Measurements from ENCODE around the gene RORC.

DNA sequence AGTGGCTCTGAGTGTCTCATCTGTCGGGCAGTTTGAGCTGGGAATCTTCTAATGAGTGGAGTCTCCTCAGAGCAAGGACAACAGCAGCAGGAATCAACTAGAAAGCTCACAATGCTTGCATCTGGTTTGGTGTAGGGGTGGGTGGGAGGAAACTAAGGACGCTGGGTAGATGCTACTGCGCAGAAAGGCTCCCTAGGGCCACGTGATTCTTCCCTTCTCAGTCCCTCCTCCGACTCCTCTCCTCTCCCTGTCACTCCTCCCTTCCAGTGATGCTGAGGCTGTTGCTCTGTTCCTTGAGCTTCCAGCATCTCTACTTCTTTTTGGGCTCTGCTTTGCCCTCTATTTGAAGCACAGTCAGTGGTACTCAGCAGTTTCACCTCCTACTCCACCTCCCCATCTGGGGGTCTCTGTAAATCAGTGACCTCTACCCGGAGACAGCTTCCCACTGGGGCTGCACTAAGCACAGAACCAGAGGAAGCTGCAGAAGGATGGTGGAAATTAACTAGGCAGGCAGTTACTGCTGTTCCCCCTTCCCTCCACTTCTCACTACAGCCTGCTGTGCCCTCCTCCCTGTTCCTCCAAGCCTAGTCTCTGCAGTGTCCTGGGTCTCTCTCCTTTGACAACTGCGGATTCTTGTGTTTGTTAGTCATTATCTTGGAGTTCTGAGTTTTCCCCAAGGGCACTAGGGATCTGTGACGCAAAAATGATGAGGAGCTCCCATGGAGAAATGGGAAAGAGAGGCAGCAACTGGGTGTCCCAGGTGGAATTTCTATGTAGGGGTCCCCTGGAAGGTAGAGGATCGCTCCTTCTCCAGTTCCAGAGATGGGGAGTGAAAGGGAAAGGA lies 32.2 kb downstream of the RORC start:
- TF ChIP-seq, protein P1, sequence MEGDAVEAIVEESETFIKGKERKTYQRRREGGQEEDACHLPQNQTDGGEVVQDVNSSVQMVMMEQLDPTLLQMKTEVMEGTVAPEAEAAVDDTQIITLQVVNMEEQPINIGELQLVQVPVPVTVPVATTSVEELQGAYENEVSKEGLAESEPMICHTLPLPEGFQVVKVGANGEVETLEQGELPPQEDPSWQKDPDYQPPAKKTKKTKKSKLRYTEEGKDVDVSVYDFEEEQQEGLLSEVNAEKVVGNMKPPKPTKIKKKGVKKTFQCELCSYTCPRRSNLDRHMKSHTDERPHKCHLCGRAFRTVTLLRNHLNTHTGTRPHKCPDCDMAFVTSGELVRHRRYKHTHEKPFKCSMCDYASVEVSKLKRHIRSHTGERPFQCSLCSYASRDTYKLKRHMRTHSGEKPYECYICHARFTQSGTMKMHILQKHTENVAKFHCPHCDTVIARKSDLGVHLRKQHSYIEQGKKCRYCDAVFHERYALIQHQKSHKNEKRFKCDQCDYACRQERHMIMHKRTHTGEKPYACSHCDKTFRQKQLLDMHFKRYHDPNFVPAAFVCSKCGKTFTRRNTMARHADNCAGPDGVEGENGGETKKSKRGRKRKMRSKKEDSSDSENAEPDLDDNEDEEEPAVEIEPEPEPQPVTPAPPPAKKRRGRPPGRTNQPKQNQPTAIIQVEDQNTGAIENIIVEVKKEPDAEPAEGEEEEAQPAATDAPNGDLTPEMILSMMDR (IDR thresholded peaks at IDR 0.05; ENCODE audit: insufficient read depth, low read depth, low read length): no peak
- no peak for TF ChIP-seq EZH2 (IDR thresholded peaks at IDR 0.05; ENCODE audit: insufficient read depth, low read length)
